PC-3 (cell line): ENCODE data around the gene UAP1.

Experiments
- EZH2 ChIP-seq: fragments of 300-600 bp; sonication (generic); IDR thresholded peaks from one replicate; pipeline ENCODE4 v1.6.1; 2017; ENCODE audit warnings: antibody characterized with exemption, mild to moderate bottlenecking, low read length; ENCODE audit not compliant: unreplicated experiment
- EZH2phosphoT487 ChIP-seq: fragments of 300-600 bp; sonication (generic); IDR thresholded peaks from 2 replicates; pipeline ENCODE4 v1.6.1; 2018; ENCODE audit warnings: mild to moderate bottlenecking, antibody characterized with exemption, low read length, borderline replicate concordance
- TF ChIP-seq, protein P1 (sequence below): fragments of 300-600 bp; sonication (generic); conservative IDR thresholded peaks from 2 replicates; pipeline ENCODE4 v1.5.1; 2017; ENCODE audit warnings: antibody characterized with exemption, low read depth, mild to moderate bottlenecking, low read length

GRCh38 chr1:162578071-162578700 lies 16.7 kb downstream of the UAP1 start:
- TF ChIP-seq EZH2: no peak
- TF ChIP-seq, protein P1, sequence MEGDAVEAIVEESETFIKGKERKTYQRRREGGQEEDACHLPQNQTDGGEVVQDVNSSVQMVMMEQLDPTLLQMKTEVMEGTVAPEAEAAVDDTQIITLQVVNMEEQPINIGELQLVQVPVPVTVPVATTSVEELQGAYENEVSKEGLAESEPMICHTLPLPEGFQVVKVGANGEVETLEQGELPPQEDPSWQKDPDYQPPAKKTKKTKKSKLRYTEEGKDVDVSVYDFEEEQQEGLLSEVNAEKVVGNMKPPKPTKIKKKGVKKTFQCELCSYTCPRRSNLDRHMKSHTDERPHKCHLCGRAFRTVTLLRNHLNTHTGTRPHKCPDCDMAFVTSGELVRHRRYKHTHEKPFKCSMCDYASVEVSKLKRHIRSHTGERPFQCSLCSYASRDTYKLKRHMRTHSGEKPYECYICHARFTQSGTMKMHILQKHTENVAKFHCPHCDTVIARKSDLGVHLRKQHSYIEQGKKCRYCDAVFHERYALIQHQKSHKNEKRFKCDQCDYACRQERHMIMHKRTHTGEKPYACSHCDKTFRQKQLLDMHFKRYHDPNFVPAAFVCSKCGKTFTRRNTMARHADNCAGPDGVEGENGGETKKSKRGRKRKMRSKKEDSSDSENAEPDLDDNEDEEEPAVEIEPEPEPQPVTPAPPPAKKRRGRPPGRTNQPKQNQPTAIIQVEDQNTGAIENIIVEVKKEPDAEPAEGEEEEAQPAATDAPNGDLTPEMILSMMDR: no peak
- no peak for TF ChIP-seq EZH2phosphoT487
